ENCODE measurements around the gene SHISA7. TPM values are rescaled to one million over a fixed set of nuclear protein-coding genes. Genes with fewer than 3 reads are reported as not detected.
A peak's percentile ranks its signal among the peaks of the same experiment; 100 is the strongest.

SHISA7 gene
- total and polyA plus RNA-seq, 8 donors = not detected

DNA sequence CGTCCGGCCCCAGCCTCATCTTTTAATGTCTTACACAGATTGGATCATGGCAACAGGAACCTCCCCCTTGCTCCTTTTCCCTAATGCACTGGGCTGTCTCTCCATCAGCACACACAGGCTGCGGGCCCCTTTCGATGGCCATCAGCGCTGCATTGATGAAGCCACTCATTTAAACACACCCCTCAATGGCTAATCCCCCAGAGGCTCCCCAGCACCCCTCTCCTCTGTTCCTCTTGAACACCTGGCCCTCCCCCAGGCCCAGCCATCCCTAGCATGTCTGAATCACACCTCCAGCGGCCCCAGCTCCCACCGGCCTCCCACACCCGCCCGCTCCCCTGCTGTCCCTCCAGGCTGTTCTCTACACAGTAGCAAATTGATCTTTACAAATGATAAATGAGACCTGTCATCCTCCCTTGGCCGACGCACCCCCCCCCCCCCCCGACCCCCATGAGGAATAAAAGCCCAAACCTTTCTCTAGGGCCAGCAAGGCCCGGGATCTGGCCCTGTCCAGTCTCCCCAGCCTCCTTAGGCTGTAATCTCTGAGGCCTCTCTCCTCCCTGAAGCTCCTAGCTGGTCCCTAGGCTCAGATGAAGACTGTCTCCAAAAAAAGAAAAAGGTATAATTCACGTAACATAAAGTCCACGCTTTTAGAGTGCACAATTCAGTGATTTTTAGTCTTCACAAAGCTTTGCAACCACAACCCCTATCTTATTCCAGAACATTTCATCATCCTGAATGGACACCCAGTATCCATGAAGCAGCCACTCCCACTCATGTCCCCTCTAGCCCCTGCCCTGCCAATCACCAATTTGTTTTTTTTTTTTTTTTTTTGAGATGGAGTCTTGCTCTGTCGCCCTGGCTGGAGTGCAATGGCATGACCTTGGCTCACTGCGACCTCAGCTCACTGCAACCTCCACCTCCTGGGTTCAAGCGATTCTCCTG is 50.0 kb downstream of the SHISA7 start:
- Histone ChIP-seq H3K27me3 (no peaks in the 10 kb centered on the region), H3K27ac (no peak overlapping the region), H3K36me3 (peaks cover 12 to 42% (median 37%) of the 10 kb centered on the region in 4 donors), H3K4me1 (peaks cover 9 to 45% (median 30%) of the 10 kb centered on the region in 4 donors), H3K9me3 (no peaks in the 10 kb centered on the region), H3K4me3 (no peak overlapping the region)
- intact Hi-C loops (cut with DNase I; ENCODE audit: low total_unique reads) = no loop called here
- 67 to 79% (median 72%) methylated on average over 17 to 18 of the region's 18 CpGs for WGBS, 5 donors
- TF ChIP-seq POLR2A (IDR thresholded peaks at IDR 0.05) = no peak
- no peak for TF ChIP-seq EP300 (IDR thresholded peaks at IDR 0.05)
- TF ChIP-seq POLR2AphosphoS5 (IDR thresholded peaks at IDR 0.05) = no peak
- no peak for TF ChIP-seq CTCF (IDR thresholded peaks at IDR 0.05)
- DNase-seq = no peak

GRCh38 chr19:55391702-55392615 is 51.1 kb downstream of the SHISA7 start:
- intact Hi-C loops (cut with DNase I; ENCODE audit: low total_unique reads) = no loop called here
- Histone ChIP-seq H3K27me3 (no peaks in the 10 kb centered on the region), H3K9me3 (no peaks in the 10 kb centered on the region), H3K4me1 (peaks cover 20 to 56% (median 41%) of the 10 kb centered on the region in 4 donors), H3K36me3 (peaks cover 24 to 53% (median 47%) of the 10 kb centered on the region in 4 donors), H3K4me3 (no peak overlapping the region), H3K27ac (peak overlapping the region in 1 of 5 donors; percentile 31)
- no peak for DNase-seq
- TF ChIP-seq POLR2AphosphoS5 (IDR thresholded peaks at IDR 0.05) (no peak), CTCF (IDR thresholded peaks at IDR 0.05) (no peak), POLR2A (IDR thresholded peaks at IDR 0.05) (no peak), EP300 (IDR thresholded peaks at IDR 0.05) (no peak)
- 67 to 78% (median 70%) methylated on average over 17 to 18 of the region's 18 CpGs for WGBS, 5 donors

GRCh38 chr19:55391191-55391670 is 51.9 kb downstream of the SHISA7 start:
- WGBS, 5 donors = 72 to 81% (median 80%) methylated on average over 10 to 12 of the region's 12 CpGs

More at GRCh38 chr19:55391191-55391670, 51.9 kb downstream of the SHISA7 start:
- DNase-seq = no peak
- intact Hi-C loops (cut with DNase I; ENCODE audit: low total_unique reads) = no loop called here
- no peaks in the 10 kb centered on the region for H3K9me3 ChIP-seq
- no peak for TF ChIP-seq EP300 (IDR thresholded peaks at IDR 0.05)
- no peak for TF ChIP-seq CTCF (IDR thresholded peaks at IDR 0.05)
- no peak for TF ChIP-seq POLR2A (IDR thresholded peaks at IDR 0.05)
- TF ChIP-seq POLR2AphosphoS5 (IDR thresholded peaks at IDR 0.05) = no peak
- H3K4me3 ChIP-seq = no peak overlapping the region
- H3K36me3 ChIP-seq = peaks cover 25 to 58% (median 47%) of the 10 kb centered on the region in 4 donors
- H3K27me3 ChIP-seq = no peaks in the 10 kb centered on the region
- peaks cover 25 to 61% (median 47%) of the 10 kb centered on the region in 4 donors for H3K4me1 ChIP-seq
- H3K27ac ChIP-seq = peak overlapping the region in 1 of 5 donors; percentile 31
